Activated CD8-positive, alpha-beta memory T cell treated with anti-CD3 and anti-CD28 coated beads, Interleukin-2, amount 50 U/mL, for 24 hours (primary cell): ENCODE results near the gene CHRNG.
"Not testable (repeated sequence)": the region's sequence is repeated elsewhere in the genome, so short reads cannot be mapped to it uniquely, and the experiment has no call there.

Experiments used
- DNase-seq: peaks from one replicate; pipeline ENCODE4 v3.0.0-alpha.2; 2020; ENCODE audit errors: extremely low read depth

Gene CHRNG

GRCh38 chr2:232544674-232545073, 5.2 kb downstream of the CHRNG start:
- DNase-seq = no peak

- no peak for DNase-seq
Observed at GRCh38 chr2:232545511-232546375, 6.3 kb downstream of the CHRNG start.

GRCh38 chr2:232547991-232548390, 8.5 kb downstream of the CHRNG start:
- DNase-seq = no peak

GRCh38 chr2:232549655-232550353, 10.3 kb downstream of the CHRNG start:
- DNase-seq = no peak

- peak; percentile 84 for DNase-seq
Observed at GRCh38 chr2:232550354-232551249, 11.1 kb downstream of the CHRNG start, which contains the start of the genes EIF4E2 and TIGD1. EIF4E2 (plus strand) TSS chr2:232550689; CDS start chr2:232550725, 36 bp downstream. TIGD1 (minus strand) TSS chr2:232550557; CDS start chr2:232549882, 675 bp downstream.

GRCh38 chr2:232551250-232551638, 11.8 kb downstream of the CHRNG start:
- DNase-seq = no peak

- DNase-seq = no peak
Observed at GRCh38 chr2:232551776-232552175, 12.3 kb downstream of the CHRNG start.

GRCh38 chr2:232556426-232556825, 16.9 kb downstream of the CHRNG start:
- DNase-seq = no peak

GRCh38 chr2:232562515-232563151, 23.1 kb downstream of the CHRNG start:
- no peak for DNase-seq

- DNase-seq = no peak
Observed at GRCh38 chr2:232563580-232563979, 24.1 kb downstream of the CHRNG start.

- no peak for DNase-seq
Observed at GRCh38 chr2:232567721-232568120, 28.2 kb downstream of the CHRNG start.

GRCh38 chr2:232568161-232568560, 28.7 kb downstream of the CHRNG start:
- no peak for DNase-seq

- DNase-seq = no peak
Observed at GRCh38 chr2:232569541-232569940, 30.0 kb downstream of the CHRNG start.

- DNase-seq = not testable (repeated sequence)
Observed at GRCh38 chr2:232570481-232570880, 31.0 kb downstream of the CHRNG start.

- DNase-seq = no peak
Observed at GRCh38 chr2:232571026-232571474, 31.6 kb downstream of the CHRNG start.

GRCh38 chr2:232573042-232573441, 33.5 kb downstream of the CHRNG start:
- no peak for DNase-seq

- no peak for DNase-seq
Observed at GRCh38 chr2:232573771-232574435, 34.4 kb downstream of the CHRNG start.

GRCh38 chr2:232574674-232575403, 35.3 kb downstream of the CHRNG start:
- no peak for DNase-seq

- DNase-seq = no peak
Observed at GRCh38 chr2:232575404-232575746, 35.9 kb downstream of the CHRNG start.

GRCh38 chr2:232576995-232577394, 37.5 kb downstream of the CHRNG start:
- DNase-seq = no peak
